ENCODE measurements around the gene SOD3.

DNA sequence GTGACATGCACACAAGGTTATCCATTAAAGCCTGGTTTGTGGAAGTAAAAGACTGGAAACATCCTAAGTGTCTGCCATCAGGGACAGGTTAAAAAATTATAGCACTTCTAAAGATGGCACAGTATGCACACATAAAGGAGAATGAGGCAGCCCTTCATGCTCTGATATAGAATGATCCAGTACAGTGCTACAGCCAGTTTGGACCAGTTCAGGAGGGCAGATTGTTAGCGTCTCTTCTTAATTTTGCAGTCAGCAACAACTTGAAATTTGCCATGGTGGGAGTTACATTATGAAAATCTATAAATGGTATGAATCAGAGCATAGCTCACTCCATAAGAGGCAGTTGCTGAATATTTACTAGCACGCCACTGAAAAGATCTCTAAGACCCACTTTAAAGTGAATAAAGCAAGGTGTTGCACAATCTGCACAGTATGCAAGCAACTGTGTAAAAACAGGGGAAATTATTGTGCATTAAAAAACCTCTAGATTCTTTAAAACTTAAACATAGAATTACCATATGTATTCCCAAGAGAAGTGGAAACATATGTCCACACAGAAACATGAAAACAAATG, 20.3 kb upstream of the SOD3 start:
- TF ChIP-seq, protein P1, sequence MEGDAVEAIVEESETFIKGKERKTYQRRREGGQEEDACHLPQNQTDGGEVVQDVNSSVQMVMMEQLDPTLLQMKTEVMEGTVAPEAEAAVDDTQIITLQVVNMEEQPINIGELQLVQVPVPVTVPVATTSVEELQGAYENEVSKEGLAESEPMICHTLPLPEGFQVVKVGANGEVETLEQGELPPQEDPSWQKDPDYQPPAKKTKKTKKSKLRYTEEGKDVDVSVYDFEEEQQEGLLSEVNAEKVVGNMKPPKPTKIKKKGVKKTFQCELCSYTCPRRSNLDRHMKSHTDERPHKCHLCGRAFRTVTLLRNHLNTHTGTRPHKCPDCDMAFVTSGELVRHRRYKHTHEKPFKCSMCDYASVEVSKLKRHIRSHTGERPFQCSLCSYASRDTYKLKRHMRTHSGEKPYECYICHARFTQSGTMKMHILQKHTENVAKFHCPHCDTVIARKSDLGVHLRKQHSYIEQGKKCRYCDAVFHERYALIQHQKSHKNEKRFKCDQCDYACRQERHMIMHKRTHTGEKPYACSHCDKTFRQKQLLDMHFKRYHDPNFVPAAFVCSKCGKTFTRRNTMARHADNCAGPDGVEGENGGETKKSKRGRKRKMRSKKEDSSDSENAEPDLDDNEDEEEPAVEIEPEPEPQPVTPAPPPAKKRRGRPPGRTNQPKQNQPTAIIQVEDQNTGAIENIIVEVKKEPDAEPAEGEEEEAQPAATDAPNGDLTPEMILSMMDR (IDR thresholded peaks at IDR 0.05), result no peak
- TF ChIP-seq POLR2A (IDR thresholded peaks at IDR 0.05), result no peak

All from esophagus squamous epithelium (tissue), 4 donors.